ENCODE data around the gene LYPD5. TPM values are rescaled to one million over a fixed set of nuclear protein-coding genes. Genes with fewer than 3 reads are reported as not detected.

Gene LYPD5
- total and polyA plus RNA-seq, 2 of the 8 experiments (the other 6 are each of a cell fraction or from before 2014, with no cell fraction given), result 0.74 to 4.3 TPM

- Histone ChIP-seq H2BK15ac (ENCODE audit: low read length) (no peak overlapping the region), H2BK20ac (ENCODE audit: low read length) (no peak overlapping the region), H3K4me1 (replicated peaks in 1 of 4; ENCODE audit: control insufficient read depth in 3 of 4, insufficient read depth in 4 of 4, low read length in 3 of 4) (peaks cover 4 to 20% (median 11%) of the 10 kb centered on the region in 4 experiments), H3K79me2 (ENCODE audit: control insufficient read depth in 1 of 2, insufficient read depth in 2 of 2, low read length in 2 of 2) (no peaks in the 10 kb centered on the region), H3K18ac (ENCODE audit: extremely low read depth, low read length) (no peak overlapping the region), H4K8ac (ENCODE audit: extremely low read depth, insufficient read depth, low read length) (no peak overlapping the region), H2BK5ac (ENCODE audit: low read depth, low read length) (no peak overlapping the region), H3K36me3 (ENCODE audit: control insufficient read depth in 2 of 4, insufficient read depth in 4 of 4, low read length in 3 of 4) (no peaks in the 10 kb centered on the region), H2AFZ (ENCODE audit: low read length) (no peak overlapping the region), H3K4me3 (ENCODE audit: extremely low read depth in 1 of 4, insufficient read depth in 2 of 4, low read depth in 3 of 4, low read length in 4 of 4) (no peak overlapping the region), H3K56ac (replicated peaks; ENCODE audit: insufficient read length, low read depth, low read length) (no peak overlapping the region), H3K27ac (ENCODE audit: low read depth, low read length) (no peak overlapping the region), H4K20me1 (replicated peaks in 1 of 2; ENCODE audit: control insufficient read depth in 1 of 2, insufficient read depth in 2 of 2, low read length in 2 of 2) (peaks cover 0 to 1% of the 10 kb centered on the region in 2 experiments), H2BK12ac (ENCODE audit: low read depth, low read length) (no peak overlapping the region), H4K91ac (replicated peaks; ENCODE audit: insufficient read length, low read length) (no peak overlapping the region), H3K9me3 (ENCODE audit: insufficient read depth in 2 of 2, low read depth in 1 of 2, low read length in 1 of 2) (no peaks in the 10 kb centered on the region), H4K5ac (ENCODE audit: insufficient read length, low read depth, low read length) (no peak overlapping the region), H3K14ac (ENCODE audit: insufficient read length) (no peak overlapping the region), H3K4ac (replicated peaks; ENCODE audit: insufficient read length, low read depth, low read length) (no peak overlapping the region), H3K23ac (ENCODE audit: insufficient read length) (no peak overlapping the region), H2AK5ac (ENCODE audit: low read depth, low read length) (no peak overlapping the region), H3K79me1 (ENCODE audit: low read depth, low read length) (no peaks in the 10 kb centered on the region; the same call in 1 of the 2 replicates), H3K23me2 (ENCODE audit: low read depth, low read length) (peaks cover 9% of the 10 kb centered on the region), H2BK120ac (replicated peaks; ENCODE audit: low read depth, low read length) (no peak overlapping the region), H3K9ac (replicated peaks in 1 of 4; ENCODE audit: extremely low read depth in 1 of 4, low read depth in 3 of 4, low read length in 3 of 4) (no peak overlapping the region), H3K27me3 (replicated peaks in 1 of 4; ENCODE audit: control insufficient read depth in 3 of 4, extremely low read depth in 1 of 4, insufficient read depth in 3 of 4, low read length in 3 of 4) (peaks cover 11 to 35% (median 28%) of the 10 kb centered on the region in 4 experiments), H3K4me2 (ENCODE audit: insufficient read depth in 1 of 2, low read depth in 2 of 2, low read length in 2 of 2) (0 out of 4 replicates have a peak overlapping the region, but pooled peaks of 1 of the 2 experiments have one; percentile 2)
- ChIA-PET POLR2A (ENCODE audit: partially characterized antibody) (interaction anchor here (5.3 kb wide), 1 partner anchor 22 kb away, joined by 23 read pairs; the partner anchor contains the start of gene SMG9), CTCF (ENCODE audit: partially characterized antibody) (interaction anchor here (0.6 to 37.0 kb wide), 10 partner anchors 9 to 256 kb away, joined by 3 to 703 read pairs (median 3); partner anchors contain the start of genes PLAUR and SMG9)
- DNase-seq (ENCODE audit: low read depth in 1 of 2, low spot score in 2 of 2) (no peak), FAIRE-seq (no peak)
- WGBS, 2 experiments (ENCODE audit: extremely low coverage in 1 of 2, insufficient coverage in 1 of 2, insufficient read length in 1 of 2, insufficient replicate concordance in 2 of 2, low coverage in 1 of 2, low lambda C conversion rate in 2 of 2, missing lambda C conversion rate in 1 of 2), result 71% methylated on average over 5 of the region's 11 CpGs; no CpG with 5 or more reads in 1 of the 2 experiments
- no peak for TF ChIP-seq BACH1 (IDR thresholded peaks at IDR 0.05; ENCODE audit: low read length)
- peak; percentile 79 for TF ChIP-seq MAFK (IDR thresholded peaks at IDR 0.05; ENCODE audit: low read depth, low read length)
Measured at GRCh38 chr19:43776286-43776685, 26.0 kb downstream of the LYPD5 start.
